SK-N-SH (cell line): ENCODE measurements around the gene MAP4K1.

ENCODE experiments used
- CTCF ChIP-seq: fragments of 200-600 bp; sonication (generic); IDR thresholded peaks from 2 replicates; pipeline ENCODE4 v1.6.1; 2017; ENCODE audit warnings: antibody characterized with exemption, mild to moderate bottlenecking, moderate library complexity
- MEF2A ChIP-seq: IDR thresholded peaks from 2 replicates; pipeline ENCODE4 v1.4.0; 2012; ENCODE audit warnings: low read depth, borderline replicate concordance
- RFX5 ChIP-seq: IDR thresholded peaks from 2 replicates; pipeline ENCODE4 v1.6.1; 2012; ENCODE audit warnings: mild to moderate bottlenecking, improper control_type of control experiment, low read length

DNA sequence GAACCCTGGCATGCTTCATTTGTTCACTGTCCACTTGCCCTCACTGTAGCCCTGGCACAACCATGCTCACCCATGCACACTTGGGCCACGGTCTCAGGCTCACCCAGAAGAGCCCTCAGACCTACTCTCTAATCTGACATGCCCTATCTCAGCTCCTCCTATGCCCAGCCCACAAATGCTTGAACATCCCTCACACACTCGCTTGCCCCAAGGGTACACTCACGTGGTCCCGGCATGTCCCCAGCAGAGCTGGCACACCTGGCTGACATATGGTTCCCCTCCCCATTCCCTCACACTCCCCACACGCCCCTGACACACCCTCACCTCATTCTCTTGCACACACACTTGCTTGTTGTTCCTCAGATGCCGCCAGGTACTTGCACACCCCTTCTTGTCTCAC lies 55.7 kb downstream of the MAP4K1 start:
- TF ChIP-seq MEF2A (no peak), CTCF (no peak), RFX5 (no peak)
